Stimulated activated CD4-positive, alpha-beta T cell treated with anti-CD3 and anti-CD28 coated beads, Interleukin-2, amount 100 ng/mL, for 48 hours (primary cell): Measurements from ENCODE around the gene GALNT6.

ENCODE experiments used
- DNase-seq, 2 donors: peaks; one replicate each; pipeline ENCODE4 v3.0.0-alpha.2; 2020

GALNT6 gene

DNA sequence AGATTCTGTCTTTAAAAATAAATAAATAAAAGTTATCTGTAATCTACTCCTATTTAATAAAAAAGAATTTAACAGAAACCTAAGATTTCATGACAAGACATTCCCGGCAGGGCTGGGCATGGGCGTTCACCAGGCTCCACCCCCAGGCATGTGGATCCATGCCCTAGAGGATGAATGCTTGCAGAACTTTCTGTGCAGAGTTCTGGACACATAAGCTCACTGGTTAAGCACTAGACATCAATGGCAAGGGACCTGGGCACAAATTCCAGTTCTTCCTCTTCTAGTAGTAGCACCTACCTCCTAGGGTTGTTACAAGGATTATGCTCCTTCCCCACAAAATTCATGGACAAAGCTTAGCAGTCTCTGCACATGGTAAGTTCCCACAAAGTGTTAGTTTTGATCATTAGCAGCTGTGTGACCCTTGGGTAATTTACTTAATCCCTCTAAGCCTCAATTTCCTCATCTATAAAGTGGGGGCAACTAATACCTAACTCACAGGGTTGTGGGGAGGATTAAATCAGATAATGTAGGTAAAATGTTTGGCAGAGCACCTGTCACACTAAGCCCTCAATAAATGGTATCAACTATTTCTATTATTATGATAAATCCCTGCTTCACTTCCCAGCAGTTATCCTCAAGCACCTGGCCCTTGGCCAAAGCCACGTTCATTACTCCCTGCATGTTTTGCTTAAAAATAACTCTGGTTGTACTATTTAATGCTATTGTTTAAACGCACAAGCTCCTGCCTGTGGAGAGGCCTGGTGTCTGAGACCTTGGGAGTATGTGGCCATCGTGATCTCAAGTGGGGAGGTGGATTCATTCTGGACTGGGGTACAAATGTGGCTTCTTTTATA, 9.8 kb downstream of the GALNT6 start:
- DNase-seq: no peak

DNA sequence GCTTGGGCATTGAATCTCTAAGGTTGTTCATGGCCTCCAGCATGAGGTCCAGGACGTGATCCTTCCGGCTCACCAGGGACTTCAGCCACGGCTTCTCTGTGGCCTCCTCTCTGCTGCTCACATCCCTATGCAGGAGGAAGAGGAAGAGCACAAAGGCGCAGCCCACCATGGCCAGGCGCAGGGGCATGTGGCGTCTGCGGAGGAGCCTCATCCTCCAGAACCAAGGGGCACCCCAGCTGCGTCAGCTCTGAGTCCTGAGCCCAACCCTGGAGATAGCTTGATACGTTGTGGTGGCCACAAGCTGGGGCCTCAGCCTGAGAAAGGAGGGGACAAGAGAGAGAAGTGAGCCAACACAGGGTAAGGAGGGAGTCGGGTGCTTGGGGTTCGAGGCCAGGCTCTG, 11.6 kb downstream of the GALNT6 start:
- no peak for DNase-seq

DNA sequence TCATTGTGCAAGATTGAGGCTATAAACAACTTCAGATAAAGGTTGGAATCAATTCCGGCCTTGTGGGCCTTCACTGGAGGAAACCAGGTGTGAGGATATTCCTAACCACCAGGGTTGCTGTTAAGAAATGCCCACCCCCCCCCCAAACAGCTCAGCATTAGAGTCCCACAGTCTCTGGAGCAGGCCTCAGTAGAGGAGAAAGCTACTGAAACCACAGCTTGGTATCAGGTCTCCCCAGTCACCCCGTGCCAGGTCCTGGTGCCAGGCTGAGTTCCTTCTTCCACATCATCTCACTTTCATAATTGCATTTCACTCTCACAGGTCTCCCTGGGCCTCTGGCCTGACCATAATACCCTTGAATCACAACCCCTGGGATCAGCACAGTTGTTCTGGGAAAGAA, 12.5 kb downstream of the GALNT6 start:
- DNase-seq: no peak

DNA sequence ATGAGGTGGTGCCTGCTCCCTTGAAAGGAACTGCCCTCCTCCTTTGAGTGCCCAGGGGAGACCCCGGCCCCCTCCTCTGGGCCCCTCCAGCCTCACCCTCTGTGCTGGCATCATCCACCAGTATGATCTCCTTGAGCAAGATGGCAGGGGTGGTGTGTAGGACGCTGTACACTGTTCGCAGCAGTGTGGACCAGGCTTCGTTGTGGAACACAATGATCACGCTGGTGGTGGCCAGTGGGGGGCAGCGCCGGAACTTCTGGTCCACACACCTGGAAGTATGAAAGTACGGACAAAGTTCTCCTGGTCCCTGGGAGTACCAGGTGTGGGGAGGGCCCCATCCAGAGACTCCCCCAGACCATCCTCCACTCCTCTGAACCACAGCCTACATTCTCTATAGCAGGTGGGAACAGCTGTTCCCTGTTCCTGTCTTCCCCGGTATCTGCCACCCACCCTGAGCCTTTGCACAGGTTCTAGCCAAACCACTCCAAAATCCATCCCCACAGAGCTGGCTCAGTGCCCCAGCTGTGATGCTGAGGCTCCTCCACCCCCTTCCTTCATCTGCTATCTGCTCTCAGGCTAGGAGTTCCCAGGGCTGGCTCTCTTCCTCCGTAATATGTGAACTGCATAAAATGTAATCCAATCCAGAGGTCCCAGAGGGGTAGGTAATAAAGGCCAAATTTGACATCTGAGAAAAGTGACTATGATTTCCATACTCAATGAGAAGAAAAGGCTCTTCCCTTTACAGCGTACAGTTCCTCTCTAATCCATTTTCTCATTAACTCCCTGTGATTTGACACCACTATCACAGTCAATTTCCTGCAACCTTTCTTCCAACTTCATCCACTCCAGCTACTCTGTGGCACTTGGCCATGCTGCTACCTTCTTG, 13.9 kb downstream of the GALNT6 start:
- DNase-seq: no peak

DNA sequence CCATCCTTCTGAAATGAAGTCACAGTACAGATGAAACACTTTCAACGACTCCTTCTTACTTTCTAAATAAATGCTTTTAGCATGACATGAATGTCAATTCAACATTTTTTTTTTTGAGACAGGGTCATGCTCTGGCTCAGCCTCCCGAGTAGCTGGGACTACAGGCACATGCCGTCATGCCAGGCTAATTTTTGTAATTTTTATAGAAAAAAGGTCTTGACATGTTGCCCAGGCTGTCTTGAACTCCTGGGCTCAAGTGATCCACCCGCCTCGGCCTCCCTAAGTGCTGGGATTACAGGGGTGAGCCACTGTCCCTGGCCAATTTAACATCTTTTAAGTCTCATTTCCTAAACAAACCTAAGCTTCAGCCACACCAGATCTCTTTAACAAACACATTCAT, 16.4 kb downstream of the GALNT6 start:
- no peak for DNase-seq

DNA sequence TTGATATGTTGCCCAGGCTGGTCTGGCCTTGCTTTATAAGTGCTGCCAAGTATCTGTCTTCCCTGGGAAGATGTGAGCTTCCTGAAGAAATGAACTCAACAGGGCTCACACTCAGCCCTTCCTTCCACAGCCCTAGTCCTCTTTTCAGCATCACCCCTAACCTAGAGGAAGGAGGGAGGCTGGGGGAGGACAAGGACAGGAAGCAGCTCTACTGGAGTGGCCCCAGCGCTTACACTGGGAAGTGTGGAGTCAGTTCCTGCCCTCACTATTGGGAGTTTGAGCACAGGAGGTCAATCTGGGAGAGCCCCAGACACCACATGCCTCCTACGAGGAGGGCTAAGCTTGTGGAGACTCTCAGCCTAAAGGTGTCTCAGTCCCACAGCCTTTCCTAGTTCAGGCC, 16.8 kb downstream of the GALNT6 start:
- DNase-seq: no peak

DNA sequence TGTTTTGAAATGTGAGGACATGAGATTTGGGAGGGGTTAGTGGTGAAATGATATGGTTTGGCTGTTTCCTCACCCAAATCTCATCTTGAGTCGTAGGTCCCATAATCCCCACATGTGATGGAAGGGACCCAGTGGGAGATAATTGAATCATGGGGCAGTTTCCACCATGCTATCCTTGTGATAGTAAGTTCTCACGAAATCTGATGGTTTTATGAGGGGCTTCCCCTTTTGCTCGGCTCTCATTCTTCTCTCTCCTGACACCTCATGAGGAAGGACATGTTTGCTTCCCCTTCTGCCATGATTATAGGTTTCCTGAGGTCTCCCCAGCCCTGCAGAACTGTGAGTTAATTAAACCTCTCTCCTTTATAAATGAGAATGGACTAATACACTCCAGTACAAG, 18.0 kb downstream of the GALNT6 start:
- no peak for DNase-seq

DNA sequence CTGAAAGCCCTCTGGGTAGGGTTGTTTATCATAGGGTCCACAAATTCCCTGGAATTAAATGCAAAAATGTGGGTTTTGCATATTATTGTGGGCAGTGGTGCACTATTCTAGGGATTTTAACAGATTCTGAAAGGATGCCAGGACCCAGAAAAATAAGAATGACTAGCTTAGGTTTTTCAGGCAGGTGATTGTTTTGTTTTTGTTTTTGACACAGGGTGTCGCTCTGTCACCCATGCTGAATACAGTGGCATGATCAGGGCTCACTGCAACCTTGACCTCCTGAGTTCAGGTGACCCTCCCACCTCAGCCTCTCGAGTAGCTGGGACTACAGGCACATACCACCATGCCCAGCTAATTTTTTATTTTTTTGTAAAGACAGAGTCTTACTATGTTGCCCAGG, 19.2 kb downstream of the GALNT6 start:
- DNase-seq: no peak

DNA sequence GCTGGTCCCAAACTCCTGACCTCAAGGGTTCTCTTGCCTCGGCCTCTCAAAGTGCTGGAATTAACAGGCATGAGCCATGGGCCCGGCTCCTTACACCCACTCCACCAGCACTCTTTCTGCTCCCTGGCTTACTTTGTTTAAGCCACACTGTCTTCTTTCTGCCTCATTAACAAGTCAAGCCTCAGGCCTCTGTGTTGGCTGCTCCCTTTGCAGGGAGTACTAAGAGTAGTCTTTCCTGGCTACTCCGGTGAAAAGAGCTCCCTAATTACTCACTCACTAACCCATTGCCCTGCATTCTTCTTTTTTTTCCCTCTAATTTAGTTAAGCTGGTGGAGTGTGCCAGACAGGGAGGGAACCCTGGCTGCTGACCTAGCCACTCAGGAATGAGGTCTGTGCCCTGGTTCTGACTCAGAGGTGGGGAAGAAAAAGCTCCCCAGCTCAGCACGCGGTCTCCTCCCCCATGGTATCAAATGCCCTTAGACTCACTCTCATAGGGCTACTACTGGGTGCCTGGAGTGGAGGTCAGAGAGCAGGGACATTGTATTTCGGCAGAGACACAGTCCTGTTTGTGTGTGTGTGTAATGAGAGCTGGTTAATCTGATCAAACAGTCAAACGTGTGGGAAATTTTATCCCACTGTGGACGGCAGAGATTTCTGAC, 19.8 kb downstream of the GALNT6 start:
- DNase-seq: no peak

DNA sequence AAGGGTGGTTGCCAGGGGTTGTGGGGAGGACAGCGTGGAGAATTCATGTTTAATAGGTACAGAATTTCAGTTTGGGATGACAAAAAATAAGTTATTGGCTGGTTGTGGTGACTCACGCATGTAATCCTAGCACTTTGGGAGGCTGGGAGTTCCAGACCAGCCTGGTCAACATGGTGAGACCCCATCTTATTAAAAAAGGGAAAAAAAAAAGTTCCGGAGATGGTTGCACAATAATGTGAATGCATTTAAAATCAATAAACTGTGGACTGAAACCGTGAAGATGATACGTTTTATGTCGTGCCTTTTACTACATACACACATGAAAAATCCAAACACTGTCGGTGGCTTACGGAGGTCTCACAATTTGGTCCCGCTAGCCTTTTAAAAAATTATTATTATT, 20.5 kb downstream of the GALNT6 start:
- DNase-seq: no peak

DNA sequence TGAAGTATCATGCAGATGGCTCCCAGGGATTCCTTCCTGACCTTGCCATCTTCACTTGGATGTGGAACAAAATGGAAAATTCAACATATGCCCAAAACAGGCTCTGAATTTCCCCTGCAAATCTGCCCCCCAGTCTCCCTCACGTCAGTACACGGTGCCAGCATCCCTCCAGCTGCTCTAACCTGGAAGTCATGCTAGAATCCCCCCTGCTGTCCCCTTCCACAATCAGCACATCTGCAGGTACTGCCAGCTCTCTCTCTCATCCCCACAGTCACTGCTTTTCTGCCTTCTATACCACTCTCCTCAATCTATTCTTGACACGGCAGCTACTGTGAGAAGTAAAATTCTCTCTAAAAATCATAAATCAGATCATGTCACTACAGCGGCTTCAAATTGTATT, 21.6 kb downstream of the GALNT6 start:
- no peak for DNase-seq

DNA sequence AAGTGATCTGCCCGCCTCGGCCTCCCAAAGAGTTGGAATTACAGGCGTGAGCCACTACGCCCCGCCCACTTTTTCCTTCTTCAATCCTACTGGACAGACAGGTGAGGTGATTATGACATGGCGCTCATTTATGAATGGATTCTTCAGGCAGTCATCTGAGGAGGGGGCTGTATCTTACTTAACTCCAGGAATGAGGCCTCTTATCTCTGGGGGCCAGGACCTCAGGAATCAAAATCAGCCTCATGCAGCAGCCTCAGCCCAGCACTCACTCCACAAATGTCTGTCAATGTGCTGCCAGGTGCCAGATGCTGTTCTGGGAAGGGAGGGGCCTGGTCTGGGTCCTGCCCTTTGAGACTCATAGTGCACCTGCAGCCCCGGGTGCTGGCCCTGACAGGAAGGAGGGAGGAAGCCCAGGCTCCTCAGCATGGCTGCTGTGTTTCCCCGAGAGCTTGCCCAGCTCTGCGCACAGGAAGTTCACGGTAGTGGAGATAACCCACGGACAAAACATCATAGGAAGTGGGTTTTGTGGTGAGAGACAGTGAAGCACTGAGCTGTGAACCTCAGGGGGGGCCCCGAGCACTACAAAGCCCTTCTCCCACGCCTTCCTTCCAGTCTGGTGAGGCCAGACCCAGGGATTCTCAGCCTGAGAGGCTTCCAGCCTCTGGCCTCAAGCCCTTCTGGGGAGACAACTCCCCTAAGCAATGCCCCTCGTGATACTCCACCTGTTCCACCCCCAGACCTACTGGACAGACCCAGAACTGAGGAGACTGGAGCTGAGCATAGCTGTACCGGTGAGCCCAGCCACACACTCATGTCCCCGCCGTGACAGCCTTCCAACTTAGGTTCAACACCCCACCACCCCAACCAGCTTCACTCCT, 22.3 kb downstream of the GALNT6 start:
- peak; percentile 66 to 69 for DNase-seq

DNA sequence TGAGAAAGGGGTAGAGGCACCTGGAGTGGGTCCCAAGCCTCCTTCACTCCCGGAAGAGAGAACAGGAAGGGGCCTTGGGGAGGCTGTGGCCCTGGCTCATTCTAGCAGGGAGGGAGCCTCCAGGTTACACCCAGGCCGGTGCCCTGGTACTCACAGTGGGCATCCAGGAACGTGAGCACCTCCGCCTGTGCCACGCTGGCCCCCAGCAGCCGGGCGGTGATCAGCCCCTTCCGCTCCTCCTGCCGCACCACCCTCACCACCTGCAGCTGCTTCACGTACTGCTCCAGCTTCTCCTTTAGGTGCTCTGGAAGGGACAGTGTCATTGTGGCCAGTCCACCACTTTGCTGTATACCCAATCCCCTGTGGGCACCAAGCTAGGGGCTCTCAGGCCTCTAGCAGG, 25.9 kb downstream of the GALNT6 start:
- DNase-seq: no peak

DNA sequence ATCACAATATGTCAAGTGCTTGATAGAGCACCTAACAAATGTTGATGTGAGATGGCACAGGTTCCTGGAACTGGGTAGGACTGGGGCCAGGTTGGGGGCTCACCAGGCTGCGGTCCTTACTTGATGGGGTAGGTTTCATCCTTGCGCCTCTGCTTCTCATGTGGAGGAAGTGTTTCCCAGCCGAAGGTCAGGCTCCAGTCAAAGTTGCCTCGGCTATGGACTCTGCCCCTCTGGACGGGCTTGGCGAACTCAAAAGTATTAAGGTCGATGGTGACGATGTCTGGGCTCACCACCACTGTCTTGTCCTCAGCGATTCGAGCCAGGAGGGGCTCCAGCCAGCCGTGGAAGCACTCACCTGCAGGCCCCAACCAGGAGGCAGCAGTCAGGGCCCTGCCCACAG, 27.2 kb downstream of the GALNT6 start:
- DNase-seq: no peak

DNA sequence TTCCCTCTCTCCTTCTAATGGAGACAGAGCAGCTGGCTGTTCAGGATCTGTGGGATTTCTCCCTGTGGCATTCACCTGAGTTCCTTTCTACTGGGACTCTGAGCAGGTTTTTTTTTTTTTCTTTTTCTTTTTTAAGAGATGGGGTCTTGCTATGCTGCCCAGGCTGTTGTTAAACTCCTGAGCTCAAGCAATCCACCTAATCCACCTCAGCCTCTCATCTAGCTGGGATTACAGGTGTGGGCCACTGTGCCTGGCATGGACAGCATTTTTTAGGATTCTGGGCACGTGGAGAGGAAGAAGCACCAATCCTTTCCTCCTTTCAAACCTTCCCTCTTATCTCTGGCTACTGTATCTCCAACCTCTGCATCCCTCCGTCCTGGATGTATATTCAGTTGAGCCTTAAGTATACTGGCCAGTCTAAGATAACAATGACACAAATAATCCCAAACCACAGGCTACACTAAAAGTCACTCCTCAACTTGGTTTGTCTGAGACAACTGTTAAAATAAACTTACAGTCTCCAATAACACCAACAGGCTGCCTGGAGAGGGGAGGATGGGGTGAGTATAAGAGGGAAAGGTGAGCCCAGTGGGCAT, 28.4 kb downstream of the GALNT6 start:
- DNase-seq: no peak

DNA sequence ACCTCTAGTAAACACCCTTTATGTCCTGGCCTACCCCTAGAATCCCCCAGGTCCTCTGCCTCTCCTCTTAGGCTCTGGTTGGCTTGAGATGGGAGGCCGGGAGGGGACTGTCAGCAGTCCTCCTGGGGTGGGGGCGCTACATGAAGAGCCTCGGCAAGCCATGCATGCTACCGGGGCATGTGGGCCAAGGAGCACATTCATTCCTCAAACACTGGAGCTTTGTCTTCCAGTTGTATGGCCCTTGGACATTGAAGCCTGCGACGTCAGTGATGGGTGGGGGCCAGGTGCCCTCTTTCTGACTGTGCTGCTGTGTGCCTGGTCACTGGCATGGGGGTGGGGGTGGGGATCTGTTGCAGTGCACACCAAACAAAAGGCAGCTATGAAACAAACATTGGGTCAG, 28.9 kb downstream of the GALNT6 start:
- DNase-seq: no peak

DNA sequence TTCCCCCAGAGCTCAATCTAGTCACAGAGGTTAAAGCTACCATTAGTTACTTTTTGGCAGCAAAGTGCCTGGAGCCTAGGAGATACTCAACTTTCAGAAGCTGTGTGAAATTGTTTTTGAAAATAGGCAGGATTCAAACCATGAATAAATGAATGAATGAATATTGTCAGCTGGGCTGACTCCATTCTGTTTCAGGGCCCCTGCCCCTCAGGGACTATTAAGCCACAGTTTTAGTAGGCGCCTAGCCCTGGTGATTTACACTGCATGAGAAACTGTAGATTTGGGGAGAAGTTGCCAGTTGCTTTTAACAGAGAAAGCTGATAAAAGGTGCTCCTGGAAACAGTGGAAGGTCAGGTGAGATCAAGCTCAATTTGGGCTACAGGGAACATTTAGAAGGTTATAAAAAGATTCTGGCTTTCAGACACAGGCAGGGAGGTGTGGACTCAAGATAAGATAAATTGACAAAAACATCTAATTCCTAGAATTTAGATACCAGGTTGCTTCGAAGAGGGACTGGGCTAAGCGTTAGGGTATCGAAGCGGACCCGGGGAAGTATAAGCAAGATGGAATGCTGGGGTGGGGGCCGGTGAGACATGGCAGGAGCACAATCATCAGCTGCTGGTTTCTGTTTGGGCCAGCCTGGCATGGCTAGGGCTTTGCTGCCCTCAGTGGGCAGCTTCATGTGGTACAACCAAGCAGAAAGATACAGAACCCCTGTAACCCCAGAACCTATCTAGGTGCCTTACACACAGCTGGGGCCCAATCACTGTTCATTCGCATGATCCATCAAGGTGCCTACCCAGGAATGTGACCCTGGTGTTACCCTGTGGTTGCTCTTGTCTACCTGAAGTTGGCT, 29.8 kb downstream of the GALNT6 start:
- no peak for DNase-seq

DNA sequence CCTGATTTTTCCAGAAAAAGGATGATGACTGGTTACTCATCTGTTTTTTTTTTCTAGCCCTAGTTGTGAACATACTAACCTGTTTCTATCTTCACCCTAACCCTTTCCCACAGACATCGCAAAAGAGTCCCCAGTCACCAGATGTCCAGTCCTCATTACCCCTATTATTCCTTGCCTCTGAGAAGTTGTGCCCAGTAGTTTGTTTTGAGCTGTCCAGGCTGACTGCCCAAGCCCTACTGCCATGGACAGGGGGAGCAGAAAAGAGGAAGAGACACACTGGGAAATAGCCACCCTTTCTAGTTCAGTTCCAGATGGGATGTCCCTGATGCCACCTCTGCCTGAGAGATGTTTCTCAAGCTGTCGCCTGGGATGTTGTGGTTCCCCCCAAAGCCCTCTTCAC, 30.9 kb downstream of the GALNT6 start:
- DNase-seq: no peak

DNA sequence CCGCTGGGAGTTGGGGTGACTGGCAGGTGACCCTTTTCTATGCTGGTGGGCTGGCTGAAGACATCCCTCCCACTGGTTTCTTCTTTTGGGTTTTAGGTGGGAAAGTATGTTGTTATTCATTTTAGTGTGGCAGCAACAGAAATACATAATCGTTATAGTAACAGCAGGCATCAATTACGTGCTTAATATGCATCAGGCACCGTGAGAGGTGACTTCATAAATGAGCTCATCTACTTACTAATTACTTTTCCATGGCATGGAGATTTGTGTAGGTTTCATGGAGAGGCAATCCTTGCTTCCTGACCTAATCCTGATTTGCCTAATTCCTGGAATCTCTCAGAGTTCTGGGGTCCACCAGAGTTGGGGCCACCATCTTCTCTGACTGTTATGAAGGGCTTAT, 31.4 kb downstream of the GALNT6 start:
- DNase-seq: no peak

DNA sequence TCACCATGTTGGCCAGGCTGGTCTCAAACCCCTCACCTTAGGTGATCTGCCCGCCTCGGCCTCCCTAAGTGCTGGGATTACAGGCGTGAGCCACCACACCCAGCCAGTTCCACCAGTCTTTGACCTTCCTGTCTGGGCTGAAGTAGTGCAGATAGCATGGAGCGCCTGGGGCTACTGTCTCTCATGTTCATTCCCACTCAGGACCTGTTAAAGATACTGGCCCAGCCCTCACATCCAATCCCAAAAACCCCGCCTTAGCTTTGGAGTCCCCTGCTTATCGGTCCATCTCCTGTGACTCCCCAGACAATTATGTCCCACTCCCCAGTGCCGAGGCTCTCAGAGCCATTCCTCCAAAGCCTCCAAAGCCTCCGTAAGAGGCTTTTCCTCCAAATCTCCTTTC, 32.7 kb downstream of the GALNT6 start:
- no peak for DNase-seq

DNA sequence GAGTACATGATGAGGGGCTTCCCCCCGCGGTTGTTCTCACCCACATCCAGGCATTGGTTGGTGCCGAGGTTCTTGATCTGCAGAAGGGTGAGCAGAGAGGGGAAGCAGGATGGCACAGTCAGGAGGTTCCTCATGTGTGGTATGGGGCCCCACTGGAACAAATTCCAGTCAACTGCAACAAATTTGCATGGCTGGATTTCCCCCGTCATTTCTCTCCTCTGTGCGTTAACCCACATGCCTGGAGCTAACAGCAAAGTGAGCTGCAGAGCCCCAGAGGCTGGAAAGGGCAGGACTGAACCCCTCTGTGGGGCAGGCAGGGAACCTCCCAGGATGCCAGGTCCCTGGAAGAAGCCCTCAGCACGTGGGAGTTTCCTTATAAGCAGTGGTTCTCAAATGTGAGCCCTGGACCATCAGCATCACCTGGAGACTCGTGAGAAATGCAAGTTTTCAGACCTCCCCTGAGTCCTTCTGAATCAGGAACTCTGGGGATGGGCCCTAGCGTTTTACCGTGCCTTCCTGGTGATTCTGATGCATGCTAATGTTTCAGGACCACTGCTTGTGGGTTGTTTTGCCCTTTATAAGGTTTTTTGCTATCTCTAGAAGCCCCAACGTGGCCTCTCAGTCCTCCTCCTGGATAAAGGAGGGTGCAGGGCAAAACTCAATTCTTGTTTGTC, 33.7 kb downstream of the GALNT6 start:
- DNase-seq: no peak
